HG03521 (cell line): ENCODE data around the gene ZNF701.

Experiments used
- ATAC-seq: cut with Tn5 transposase; IDR thresholded peaks from one replicate; pipeline ENCODE4 v1.9.1; 2021; ENCODE audit warnings: mild to moderate bottlenecking, moderate library complexity; ENCODE audit not compliant: unreplicated experiment

ZNF701 gene

GRCh38 chr19:52635786-52636570 is 65.9 kb downstream of the ZNF701 start:
- ATAC-seq, result no peak
